ENCODE measurements around the gene SHISA9.

- TF ChIP-seq ZNF274 (IDR thresholded peaks at IDR 0.05; ENCODE audit: low read depth, low read length) (no peak), YY1 (IDR thresholded peaks at IDR 0.05; ENCODE audit: insufficient read depth, insufficient read length) (no peak)
Observed at GRCh38 chr16:13153696-13154095, 252.3 kb downstream of the SHISA9 start.
